T-helper 1 cell (primary cell): ENCODE results near the gene ANO1.
"Not testable (repeated sequence)": the region's sequence is repeated elsewhere in the genome, so short reads cannot be mapped to it uniquely, and the experiment has no call there.

Source experiments
- DNase-seq, 5 donors: peaks; one replicate each; pipeline ENCODE4 v3.0.0-alpha.2; 2012 to 2020
- total RNA-seq, 4 donors: gene quantifications; one replicate each; lab custom pipeline; 2026; lab: John Stamatoyannopoulos, UW

ANO1 gene
- 0 reads per million in 4 donors for total RNA-seq

GRCh38 chr11:70078095-70078780, at the start of gene ANO1:
ANO1 (plus strand) TSS chr11:70078317; CDS start chr11:70078607, 290 bp downstream.
- no peak for DNase-seq

GRCh38 chr11:70029115-70029860, 48.8 kb upstream of the ANO1 start:
- DNase-seq, result no peak

- no peak for DNase-seq
Measured at GRCh38 chr11:70029861-70030380, 48.2 kb upstream of the ANO1 start.

GRCh38 chr11:70030412-70030811, 47.7 kb upstream of the ANO1 start:
- DNase-seq, result no peak

- no peak for DNase-seq
Measured at GRCh38 chr11:70031631-70032469, 46.3 kb upstream of the ANO1 start.

- DNase-seq, result no peak
Measured at GRCh38 chr11:70032470-70032795, 45.7 kb upstream of the ANO1 start.

- DNase-seq, result no peak
Measured at GRCh38 chr11:70032943-70033710, 45.0 kb upstream of the ANO1 start.

- no peak for DNase-seq
Measured at GRCh38 chr11:70033711-70034070, 44.4 kb upstream of the ANO1 start.

GRCh38 chr11:70034740-70035365, 43.3 kb upstream of the ANO1 start:
- DNase-seq, result no peak

GRCh38 chr11:70035665-70036064, 42.5 kb upstream of the ANO1 start:
- not testable (repeated sequence) for DNase-seq

GRCh38 chr11:70036971-70037882, 40.9 kb upstream of the ANO1 start:
- DNase-seq, result no peak

- DNase-seq, result no peak
Measured at GRCh38 chr11:70038034-70038834, 39.9 kb upstream of the ANO1 start.

- DNase-seq, result no peak
Measured at GRCh38 chr11:70040452-70040851, 37.7 kb upstream of the ANO1 start.

GRCh38 chr11:70040869-70041501, 37.1 kb upstream of the ANO1 start:
- DNase-seq, result no peak

- no peak for DNase-seq
Measured at GRCh38 chr11:70043482-70043881, 34.6 kb upstream of the ANO1 start.

GRCh38 chr11:70046089-70046488, 32.0 kb upstream of the ANO1 start:
- no peak for DNase-seq

GRCh38 chr11:70048279-70049024, 29.7 kb upstream of the ANO1 start:
- no peak for DNase-seq

- no peak for DNase-seq
Measured at GRCh38 chr11:70049045-70049444, 29.1 kb upstream of the ANO1 start.

- no peak for DNase-seq
Measured at GRCh38 chr11:70050243-70050642, 27.9 kb upstream of the ANO1 start.
